Epithelial cell of esophagus (primary cell): Measurements from ENCODE around the gene HAL.

Experiments
- DNase-seq: peaks from one replicate; pipeline ENCODE4 v3.0.0; 2010; ENCODE audit warnings: low read depth
- H3K4me3 ChIP-seq: 2 replicates; pipeline ENCODE4 v1.5.1; 2011; ENCODE audit warnings: mild to moderate bottlenecking, low read length, control low read depth
- TF ChIP-seq, protein P1 (sequence below): IDR thresholded peaks from 2 replicates; pipeline ENCODE4 v1.5.1; 2011; ENCODE audit warnings: low read depth, mild to moderate bottlenecking, low read length, control low read depth, inconsistent platforms; ENCODE audit not compliant: insufficient read depth; ENCODE audit errors: missing control alignments

Gene HAL

DNA sequence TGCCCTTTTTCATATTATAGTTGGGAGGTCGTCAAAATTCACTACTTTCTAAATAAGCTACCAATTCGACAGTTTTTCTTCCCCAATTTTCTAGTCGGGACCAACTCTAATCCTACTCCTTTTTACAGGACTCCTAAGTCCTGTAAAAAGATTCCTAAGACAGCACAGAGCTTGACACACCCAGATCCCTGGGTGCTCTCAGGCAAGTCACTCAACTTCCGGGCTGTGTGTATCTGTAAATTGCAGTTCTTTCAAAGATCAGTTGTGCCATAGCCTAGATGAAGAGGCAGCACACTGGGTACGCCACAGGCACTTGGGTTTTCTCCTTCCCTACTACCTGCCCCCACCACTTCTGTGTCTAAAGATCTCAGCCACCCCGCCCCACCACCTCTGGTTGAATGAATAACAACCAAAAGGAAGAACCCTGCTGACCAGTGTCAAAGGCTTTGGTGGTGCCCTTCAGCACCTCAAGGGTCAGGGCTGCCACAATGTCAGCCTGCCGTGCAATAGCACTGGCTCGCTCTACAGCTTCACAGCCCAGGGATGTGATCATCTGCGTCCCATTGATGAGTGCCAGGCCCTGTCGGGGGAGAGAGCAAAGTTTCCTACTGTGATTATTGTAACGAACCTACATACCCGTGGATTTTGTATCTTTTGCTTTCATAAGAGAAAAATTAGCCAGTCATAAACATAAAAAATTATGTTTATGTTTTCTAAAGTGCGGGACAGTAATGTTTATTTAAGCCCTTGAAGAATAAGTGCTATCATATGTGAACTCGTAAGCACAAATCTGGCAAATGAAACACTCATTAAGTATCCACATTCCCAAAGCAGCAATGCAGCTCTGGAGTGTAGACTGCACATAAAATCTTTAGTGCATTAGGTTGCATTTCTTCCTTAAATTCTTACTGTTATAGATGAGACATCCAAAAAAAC, 9.2 kb downstream of the HAL start:
- TF ChIP-seq, protein P1, sequence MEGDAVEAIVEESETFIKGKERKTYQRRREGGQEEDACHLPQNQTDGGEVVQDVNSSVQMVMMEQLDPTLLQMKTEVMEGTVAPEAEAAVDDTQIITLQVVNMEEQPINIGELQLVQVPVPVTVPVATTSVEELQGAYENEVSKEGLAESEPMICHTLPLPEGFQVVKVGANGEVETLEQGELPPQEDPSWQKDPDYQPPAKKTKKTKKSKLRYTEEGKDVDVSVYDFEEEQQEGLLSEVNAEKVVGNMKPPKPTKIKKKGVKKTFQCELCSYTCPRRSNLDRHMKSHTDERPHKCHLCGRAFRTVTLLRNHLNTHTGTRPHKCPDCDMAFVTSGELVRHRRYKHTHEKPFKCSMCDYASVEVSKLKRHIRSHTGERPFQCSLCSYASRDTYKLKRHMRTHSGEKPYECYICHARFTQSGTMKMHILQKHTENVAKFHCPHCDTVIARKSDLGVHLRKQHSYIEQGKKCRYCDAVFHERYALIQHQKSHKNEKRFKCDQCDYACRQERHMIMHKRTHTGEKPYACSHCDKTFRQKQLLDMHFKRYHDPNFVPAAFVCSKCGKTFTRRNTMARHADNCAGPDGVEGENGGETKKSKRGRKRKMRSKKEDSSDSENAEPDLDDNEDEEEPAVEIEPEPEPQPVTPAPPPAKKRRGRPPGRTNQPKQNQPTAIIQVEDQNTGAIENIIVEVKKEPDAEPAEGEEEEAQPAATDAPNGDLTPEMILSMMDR, result no peak
- DNase-seq, result no peak
- H3K4me3 ChIP-seq, result no peak overlapping the region

DNA sequence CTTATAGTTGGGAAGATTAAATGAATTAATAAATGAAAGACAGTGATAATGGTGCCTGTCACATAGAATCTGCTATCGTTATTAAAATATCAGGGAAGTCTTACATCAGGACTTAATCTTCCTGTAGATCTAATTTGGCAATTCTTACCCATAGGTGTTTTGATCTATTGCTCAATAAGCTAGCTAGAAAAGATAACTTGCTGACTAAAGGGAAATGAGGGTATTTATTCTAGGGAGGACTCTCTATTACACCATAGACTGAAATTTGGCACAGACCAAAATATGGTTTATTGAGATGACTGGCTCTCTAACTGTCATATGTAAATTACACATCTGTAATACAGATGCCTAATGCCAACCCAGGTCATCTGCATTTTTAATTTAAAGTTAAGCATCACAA, 11.5 kb downstream of the HAL start:
- no peak for DNase-seq
- H3K4me3 ChIP-seq, result no peak overlapping the region
- TF ChIP-seq, protein P1, result no peak

DNA sequence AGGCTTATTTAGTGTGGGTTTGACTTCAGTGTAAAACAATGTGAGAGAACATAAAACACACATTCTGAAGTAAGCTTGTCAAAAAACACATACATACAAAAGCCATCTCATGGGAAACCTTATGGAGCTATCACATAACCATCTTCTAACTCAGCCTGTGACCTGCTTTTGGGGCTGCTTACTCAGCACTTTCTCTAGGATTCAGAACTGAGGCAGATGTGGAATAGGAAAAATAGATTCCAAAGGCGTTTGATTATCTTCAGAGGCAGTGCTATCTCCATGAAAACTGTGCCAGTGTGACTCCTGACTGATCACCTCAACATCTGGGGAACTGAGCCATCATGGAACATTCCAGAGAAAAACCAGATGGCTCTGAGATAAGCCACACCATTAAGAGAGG, 13.5 kb downstream of the HAL start:
- TF ChIP-seq, protein P1, result no peak
- DNase-seq, result no peak
- H3K4me3 ChIP-seq, result no peak overlapping the region

DNA sequence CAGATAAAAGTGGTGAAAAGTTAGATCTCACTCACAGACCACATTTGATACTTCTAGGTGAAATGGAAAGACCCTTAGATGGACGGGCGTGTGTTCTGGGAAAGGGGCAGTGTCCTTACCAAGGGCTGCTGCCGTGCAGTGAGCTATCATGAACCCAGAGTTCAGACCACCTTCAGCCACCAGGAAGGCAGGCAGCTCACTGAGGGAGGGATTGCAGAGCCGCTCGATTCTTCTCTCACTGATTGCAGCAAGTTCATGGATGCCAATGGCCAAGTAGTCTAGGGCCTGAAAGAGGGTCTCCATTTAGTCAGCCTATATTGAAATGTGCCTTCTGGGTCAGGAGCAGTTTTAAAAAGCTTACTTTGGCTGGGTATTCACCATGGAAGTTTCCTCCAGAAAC, 15.7 kb downstream of the HAL start:
- no peak for DNase-seq
- TF ChIP-seq, protein P1, result no peak

DNA sequence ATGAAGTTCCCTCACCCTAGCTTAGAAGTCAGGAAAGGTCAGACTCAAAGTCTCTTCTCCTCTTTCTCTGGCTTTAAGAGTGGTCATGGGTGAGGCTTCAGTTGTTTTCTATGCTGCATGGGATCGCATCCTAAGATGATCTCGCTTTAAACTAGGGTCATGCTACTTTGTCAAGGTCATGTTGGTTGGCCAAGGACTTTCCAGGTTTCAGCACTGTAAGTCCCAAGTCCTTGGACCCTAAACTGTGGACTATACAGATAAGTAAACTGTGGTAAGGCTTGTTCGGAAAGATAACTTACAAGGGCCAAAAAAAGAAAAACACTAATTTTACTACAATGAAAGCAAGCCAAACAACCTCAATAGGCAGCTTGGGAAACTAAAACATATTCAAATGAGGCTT, 17.4 kb downstream of the HAL start:
- TF ChIP-seq, protein P1, result no peak
- H3K4me3 ChIP-seq, result no peak overlapping the region
- no peak for DNase-seq

More for the DNA sequence above, 15.7 kb downstream of the HAL start:
- no peak overlapping the region for H3K4me3 ChIP-seq

DNA sequence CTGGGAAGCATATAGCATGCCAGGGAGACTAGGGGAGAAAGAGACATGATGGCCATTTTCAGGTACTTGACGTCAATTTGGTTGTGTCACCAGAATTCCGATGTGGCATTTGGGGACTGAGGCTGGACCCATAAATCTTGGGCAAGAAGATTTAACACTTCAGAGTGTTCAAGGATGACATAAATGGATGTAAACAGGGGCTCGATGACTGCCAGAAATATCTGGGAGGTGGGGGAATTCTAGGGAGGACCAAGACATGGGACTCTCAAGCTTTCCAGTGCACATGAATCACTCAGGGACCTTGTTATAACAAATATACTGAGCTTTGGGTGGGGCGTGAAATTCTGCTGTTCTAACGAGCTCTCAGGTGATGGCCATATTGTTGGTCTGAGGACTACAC, 17.8 kb downstream of the HAL start:
- no peak overlapping the region for H3K4me3 ChIP-seq
- no peak for DNase-seq
- TF ChIP-seq, protein P1, result no peak
